K562 (cell line): Measurements from ENCODE around the gene RELL2. TPM values are rescaled to one million over a fixed set of nuclear protein-coding genes. Genes with fewer than 3 reads are reported as not detected.
A peak's percentile ranks its signal among the peaks of the same experiment; 100 is the strongest.

Source experiments
- ATF1 ChIP-seq, 2 experiments: fragments of 450-650 bp in 1 of 2; IDR thresholded peaks; 2 replicates each; pipeline ENCODE4 v1.6.1; 2016; ENCODE audit warnings: missing compliant biosample characterization in 1 of 2, missing genetic modification characterization in 1 of 2
- E2F1 ChIP-seq: sonication (generic); formaldehyde crosslinking; IDR thresholded peaks from 2 replicates; pipeline ENCODE4 v1.8.1; 2023; ENCODE audit warnings: mild to moderate bottlenecking, missing genetic modification reagents, moderate library complexity
- ETS1 ChIP-seq: conservative IDR thresholded peaks from 2 replicates; pipeline ENCODE4 v1.6.1; 2011; ENCODE audit warnings: low read depth, mild to moderate bottlenecking, low read length; ENCODE audit not compliant: control insufficient read depth
- GABPB1 ChIP-seq: sonication (generic); formaldehyde crosslinking; IDR thresholded peaks from 2 replicates; pipeline ENCODE4 v1.8.0; 2022; ENCODE audit warnings: mild to moderate bottlenecking, missing genetic modification reagents
- HIVEP1 ChIP-seq: fragments of 250-450 bp; sonication (Bioruptor Pico); IDR thresholded peaks from 2 replicates; pipeline ENCODE4 v1.4.0; 2020; ENCODE audit warnings: mild to moderate bottlenecking
- KDM2B ChIP-seq: fragments of 250-450 bp; sonication (Bioruptor Pico); IDR thresholded peaks from 2 replicates; pipeline ENCODE4 v1.8.0; 2021; ENCODE audit warnings: mild to moderate bottlenecking, moderate library complexity
- NCOA6 ChIP-seq: fragments of 450-650 bp; IDR thresholded peaks from 2 replicates; pipeline ENCODE4 v1.6.1; 2017; ENCODE audit warnings: mild to moderate bottlenecking
- POLR2A ChIP-seq: fragments of 450-650 bp; conservative IDR thresholded peaks from 2 replicates; pipeline ENCODE4 v1.6.1; 2016
- TBP ChIP-seq: optimal IDR thresholded peaks from 2 replicates; pipeline ENCODE3; 2011; ENCODE audit warnings: low read depth, low read length, improper control_type of control experiment
- ZZZ3 ChIP-seq: fragments of 450-650 bp; IDR thresholded peaks from 2 replicates; pipeline ENCODE4 v1.6.1; 2016; ENCODE audit warnings: antibody characterized with exemption, mild to moderate bottlenecking, moderate library complexity
- polyA plus RNA-seq, 8 experiments: library from polyadenylated mRNA; depleted of rRNA in 4 of 8; stranded (reverse) in 5 of 8; unstranded in 3 of 8; fragments of >200 nt; fragmentation: Nextera tagmentation in 2 of 8; fragmentation: Illumina TruSeq in 1 of 8; extraction: Ambion mirVana in 2 of 8; extraction: Trizol in 1 of 8; gene quantifications; 2 replicates each; pipeline versions ENCODE4 v1.2.1 to v1.2.3, GENCODE V29; 2011 to 2014; ENCODE audit warnings: inconsistent platforms in 1 of 8, missing spikeins in 1 of 8
- total RNA-seq, 7 experiments: library from RNA; depleted of rRNA in 6 of 7; stranded (reverse); fragments of >200 nt in 6 of 7; fragmentation: Illumina TruSeq in 2 of 7; extraction: Trizol in 2 of 7; gene quantifications; 2 replicates each; pipeline versions ENCODE4 v1.2.1 to v1.2.3, GENCODE V29; 2011 to 2021; ENCODE audit warnings: low replicate concordance in 1 of 7
- TF ChIP-seq, protein P1 (sequence below), 2 experiments: fragments of 450-650 bp; formaldehyde crosslinking in 1 of 2; IDR thresholded peaks; 2 replicates each; pipeline versions ENCODE4 v1.4.0 to v1.6.1; 2014 to 2020; ENCODE audit warnings: mild to moderate bottlenecking in 2 of 2, borderline replicate concordance in 1 of 2, low read depth in 1 of 2
- TF ChIP-seq, protein P2 (sequence below): fragments of 250-450 bp; sonication (Bioruptor Pico); IDR thresholded peaks from 2 replicates; pipeline ENCODE4 v1.4.0; 2020; ENCODE audit warnings: mild to moderate bottlenecking

Gene RELL2
- total and polyA plus RNA-seq, 9 of the 15 experiments (the other 6 are each of a cell fraction or from before 2014, with no cell fraction given) = 0.06 to 36.0 (median 14.3) TPM

GRCh38 chr5:141650851-141651727 lies 14.3 kb downstream of the RELL2 start, which contains the start of gene FCHSD1 (continued):
- TF ChIP-seq, protein P1, sequence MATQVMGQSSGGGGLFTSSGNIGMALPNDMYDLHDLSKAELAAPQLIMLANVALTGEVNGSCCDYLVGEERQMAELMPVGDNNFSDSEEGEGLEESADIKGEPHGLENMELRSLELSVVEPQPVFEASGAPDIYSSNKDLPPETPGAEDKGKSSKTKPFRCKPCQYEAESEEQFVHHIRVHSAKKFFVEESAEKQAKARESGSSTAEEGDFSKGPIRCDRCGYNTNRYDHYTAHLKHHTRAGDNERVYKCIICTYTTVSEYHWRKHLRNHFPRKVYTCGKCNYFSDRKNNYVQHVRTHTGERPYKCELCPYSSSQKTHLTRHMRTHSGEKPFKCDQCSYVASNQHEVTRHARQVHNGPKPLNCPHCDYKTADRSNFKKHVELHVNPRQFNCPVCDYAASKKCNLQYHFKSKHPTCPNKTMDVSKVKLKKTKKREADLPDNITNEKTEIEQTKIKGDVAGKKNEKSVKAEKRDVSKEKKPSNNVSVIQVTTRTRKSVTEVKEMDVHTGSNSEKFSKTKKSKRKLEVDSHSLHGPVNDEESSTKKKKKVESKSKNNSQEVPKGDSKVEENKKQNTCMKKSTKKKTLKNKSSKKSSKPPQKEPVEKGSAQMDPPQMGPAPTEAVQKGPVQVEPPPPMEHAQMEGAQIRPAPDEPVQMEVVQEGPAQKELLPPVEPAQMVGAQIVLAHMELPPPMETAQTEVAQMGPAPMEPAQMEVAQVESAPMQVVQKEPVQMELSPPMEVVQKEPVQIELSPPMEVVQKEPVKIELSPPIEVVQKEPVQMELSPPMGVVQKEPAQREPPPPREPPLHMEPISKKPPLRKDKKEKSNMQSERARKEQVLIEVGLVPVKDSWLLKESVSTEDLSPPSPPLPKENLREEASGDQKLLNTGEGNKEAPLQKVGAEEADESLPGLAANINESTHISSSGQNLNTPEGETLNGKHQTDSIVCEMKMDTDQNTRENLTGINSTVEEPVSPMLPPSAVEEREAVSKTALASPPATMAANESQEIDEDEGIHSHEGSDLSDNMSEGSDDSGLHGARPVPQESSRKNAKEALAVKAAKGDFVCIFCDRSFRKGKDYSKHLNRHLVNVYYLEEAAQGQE (IDR thresholded peaks at IDR 0.05; ENCODE audit: borderline replicate concordance) = no peak; the same call in 1 of the 2 replicates
- TF ChIP-seq, protein P1 (CRISPR knock-in tag; IDR thresholded peaks at IDR 0.05; ENCODE audit: low read depth) = no peak
- TF ChIP-seq KDM2B (CRISPR knock-in tag) = no peak
- TF ChIP-seq, protein P2, sequence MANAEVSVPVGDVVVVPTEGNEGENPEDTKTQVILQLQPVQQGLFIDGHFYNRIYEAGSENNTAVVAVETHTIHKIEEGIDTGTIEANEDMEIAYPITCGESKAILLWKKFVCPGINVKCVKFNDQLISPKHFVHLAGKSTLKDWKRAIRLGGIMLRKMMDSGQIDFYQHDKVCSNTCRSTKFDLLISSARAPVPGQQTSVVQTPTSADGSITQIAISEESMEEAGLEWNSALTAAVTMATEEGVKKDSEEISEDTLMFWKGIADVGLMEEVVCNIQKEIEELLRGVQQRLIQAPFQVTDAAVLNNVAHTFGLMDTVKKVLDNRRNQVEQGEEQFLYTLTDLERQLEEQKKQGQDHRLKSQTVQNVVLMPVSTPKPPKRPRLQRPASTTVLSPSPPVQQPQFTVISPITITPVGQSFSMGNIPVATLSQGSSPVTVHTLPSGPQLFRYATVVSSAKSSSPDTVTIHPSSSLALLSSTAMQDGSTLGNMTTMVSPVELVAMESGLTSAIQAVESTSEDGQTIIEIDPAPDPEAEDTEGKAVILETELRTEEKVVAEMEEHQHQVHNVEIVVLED (CRISPR knock-in tag) = no peak
- TF ChIP-seq ZZZ3 = no peak
- TF ChIP-seq E2F1 = 0 out of 2 replicates have a peak, but pooled peaks have one; percentile 61
- no peak for TF ChIP-seq HIVEP1 (CRISPR knock-in tag)
- 0 out of 2 replicates have a peak, but pooled peaks have one; percentile 17 for TF ChIP-seq ETS1
- TF ChIP-seq NCOA6 = no peak
- TF ChIP-seq TBP = peak; percentile 61
- 0 out of 2 replicates have a peak, but pooled peaks have one; percentile 31 for TF ChIP-seq GABPB1 (CRISPR knock-in tag)
- 0 out of 2 replicates have a peak, but pooled peaks have one; percentile 20 for TF ChIP-seq ATF1 (CRISPR knock-in tag; IDR thresholded peaks at IDR 0.05)
- peak; percentile 25; the same call in 1 of the 2 replicates for TF ChIP-seq ATF1 (tag; IDR thresholded peaks at IDR 0.05)
- TF ChIP-seq POLR2A = peak; percentile 75
